GM18861 (cell line): ENCODE results near the gene DGKK.
A peak's percentile ranks its signal among the peaks of the same experiment; 100 is the strongest.

ENCODE experiments used
- ATAC-seq: cut with Tn5 transposase; IDR thresholded peaks from one replicate; pipeline ENCODE4 v1.9.1; 2021; ENCODE audit not compliant: unreplicated experiment

The DGKK gene

GRCh38 chrX:50470103-50471031 is at the start of gene DGKK:
TSS of gene DGKK (minus strand) at chrX:50470825. CDS start at chrX:50470678, 147 bp downstream.
- no peak for ATAC-seq

- ATAC-seq, result no peak
These were observed 44.2 kb upstream of the DGKK start for GRCh38 chrX:50514811-50515210.

- no peak for ATAC-seq
These were observed 26.5 kb upstream of the DGKK start for GRCh38 chrX:50497114-50497513.

- ATAC-seq, result no peak
These were observed 25.0 kb upstream of the DGKK start for GRCh38 chrX:50495616-50496015.

DNA sequence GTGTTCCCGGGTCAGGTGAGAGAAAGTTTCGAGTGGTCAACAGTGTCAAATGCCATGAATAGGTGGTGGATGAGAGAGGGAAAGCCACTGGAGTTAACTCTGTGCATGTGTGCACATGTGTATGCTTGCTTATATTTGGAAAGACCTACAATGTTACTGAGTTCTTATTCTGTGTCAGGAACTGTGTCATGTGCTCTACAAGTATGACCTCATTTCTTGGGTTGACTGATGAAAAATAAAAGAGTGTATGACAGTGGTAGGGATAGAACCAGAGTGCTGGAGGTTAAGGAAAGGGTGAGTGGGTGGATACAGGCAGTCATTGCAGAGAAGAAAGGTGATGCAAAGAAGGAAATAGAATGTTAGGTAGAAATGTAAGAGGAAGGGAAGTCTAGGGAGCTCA is 22.1 kb upstream of the DGKK start:
- no peak for ATAC-seq

DNA sequence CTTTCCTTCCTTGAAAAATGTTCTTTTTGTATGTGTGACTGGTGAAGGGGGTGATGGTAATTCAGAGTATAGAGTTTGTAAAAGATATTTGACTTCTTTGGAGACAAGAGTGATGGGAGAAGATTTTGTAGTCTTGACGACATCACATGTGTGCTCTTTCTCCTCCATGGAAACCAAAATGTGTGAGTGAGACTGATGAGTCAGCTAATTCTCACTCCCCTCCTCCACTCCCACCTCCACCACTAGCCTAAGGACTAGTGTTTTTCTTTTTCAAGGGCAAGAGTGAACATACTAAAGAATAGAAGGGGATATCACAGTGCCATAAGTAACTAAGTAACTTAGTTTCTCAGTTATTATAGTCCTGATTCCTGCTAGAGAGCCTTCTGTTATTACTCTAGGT is 14.0 kb upstream of the DGKK start:
- no peak for ATAC-seq

DNA sequence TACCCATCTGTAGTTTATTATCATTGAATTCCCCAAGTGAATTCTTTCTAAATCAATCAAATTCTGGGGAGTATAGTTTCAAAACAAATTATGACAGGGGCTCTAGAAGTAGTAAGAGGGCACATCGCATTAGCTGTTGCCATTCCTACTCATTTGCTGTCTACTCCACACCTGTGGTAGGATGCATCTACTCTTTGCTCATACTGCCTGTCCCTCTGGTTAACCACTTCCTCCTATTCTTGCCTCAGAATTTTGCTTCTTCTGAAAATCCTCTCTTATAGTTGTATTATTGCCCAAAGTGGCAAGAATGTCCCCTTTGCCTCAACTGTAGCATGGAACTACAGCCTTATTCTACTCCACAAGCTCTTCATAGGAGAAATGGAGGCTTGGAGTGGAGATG is 12.7 kb upstream of the DGKK start:
- ATAC-seq, result no peak

DNA sequence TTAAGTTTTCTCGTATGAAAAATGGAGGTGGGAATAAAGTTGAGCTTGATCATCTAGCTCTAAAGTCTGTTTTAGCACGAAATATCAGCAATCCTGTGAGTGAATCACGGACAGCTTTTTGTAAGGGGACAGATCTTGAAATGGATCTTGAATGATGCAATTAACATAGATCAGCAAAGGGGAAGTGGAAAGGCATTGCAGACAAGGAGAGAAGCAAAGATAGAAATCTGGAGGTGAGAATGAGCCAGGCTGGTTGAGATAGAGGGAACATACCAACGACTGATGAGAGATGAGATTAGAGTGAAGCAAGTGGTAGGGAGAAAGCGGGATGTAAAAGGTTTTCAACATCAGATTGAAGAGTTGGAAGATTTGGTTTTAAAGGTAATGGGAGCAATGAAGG is 4.6 kb upstream of the DGKK start:
- no peak for ATAC-seq

DNA sequence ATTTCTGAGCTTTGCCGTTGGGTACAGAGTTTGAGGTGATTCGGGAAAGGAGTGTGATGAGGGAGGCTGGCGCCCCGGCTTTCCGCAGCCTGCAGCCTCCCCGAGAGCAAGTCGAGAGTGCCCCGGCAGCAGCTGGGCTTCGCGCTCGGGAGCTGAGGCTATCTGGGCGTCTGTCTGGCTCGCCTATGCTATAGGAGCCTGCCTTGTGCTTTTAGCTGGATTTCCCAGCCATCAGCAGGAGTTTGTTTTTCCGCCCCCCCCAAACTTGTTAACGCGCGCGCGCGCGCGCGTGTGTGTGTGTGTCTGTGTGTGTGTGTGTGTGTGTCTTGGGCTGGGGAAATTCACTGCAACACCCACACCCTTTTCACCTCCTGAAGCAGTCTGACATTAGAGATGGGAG is 765 bp upstream of the DGKK start:
- no peak for ATAC-seq

GRCh38 chrX:50469206-50469605 is 1.4 kb downstream of the DGKK start:
- no peak for ATAC-seq

DNA sequence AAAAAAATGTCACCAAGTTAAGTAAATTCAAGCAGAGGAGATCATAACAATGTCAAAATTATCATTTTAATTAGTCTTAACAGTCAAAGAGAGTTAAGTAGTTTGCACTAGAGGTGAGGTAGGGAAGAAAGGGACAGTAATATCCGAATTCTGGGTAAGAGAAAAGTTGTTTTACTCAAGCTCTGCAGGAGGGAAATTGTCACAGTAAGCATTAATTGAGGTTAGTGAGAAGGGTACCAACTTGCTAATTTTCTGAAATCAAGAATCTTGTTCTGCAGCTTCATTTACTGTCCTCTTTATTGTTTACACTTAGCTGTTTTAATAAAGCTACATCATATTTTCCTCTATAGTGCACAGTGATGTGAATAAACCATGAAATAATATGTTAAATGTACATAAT is 11.0 kb downstream of the DGKK start:
- ATAC-seq, result no peak

- ATAC-seq, result no peak
These were observed 12.1 kb downstream of the DGKK start for GRCh38 chrX:50458483-50458882.

DNA sequence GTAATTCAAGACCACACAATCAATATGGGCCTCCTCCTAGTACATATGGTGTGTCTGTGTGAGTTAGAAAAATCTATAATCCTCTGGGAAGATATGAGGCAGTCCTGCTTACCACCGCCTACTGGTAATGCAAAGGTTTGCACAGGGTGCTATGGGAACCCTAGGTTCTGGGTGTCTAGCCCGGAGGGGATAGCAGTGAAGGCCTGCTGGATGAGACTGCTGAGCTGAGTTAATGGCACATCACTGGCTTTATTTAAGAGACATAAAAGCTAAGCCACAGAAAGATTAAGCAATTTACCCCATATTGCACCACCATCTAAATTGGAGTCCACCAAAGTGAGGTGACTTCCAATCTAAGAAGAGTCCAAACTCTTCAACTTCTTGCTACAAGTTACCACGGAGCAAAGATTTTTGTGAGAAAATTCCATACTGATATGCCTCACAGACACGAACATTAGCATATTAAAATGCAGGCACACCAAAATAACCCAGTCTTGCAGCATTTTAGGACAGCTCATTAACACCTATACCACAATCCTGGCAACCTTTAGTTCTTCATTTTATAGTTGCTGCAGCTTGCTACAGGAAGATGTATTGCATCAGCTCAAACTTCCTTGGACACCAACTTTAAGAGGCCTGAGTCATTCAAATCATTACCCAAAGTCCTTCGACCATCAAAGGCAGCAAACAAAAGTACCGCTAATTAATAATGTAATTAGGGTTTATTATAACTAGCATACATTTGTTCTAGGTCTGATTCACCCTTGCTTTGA is 13.7 kb downstream of the DGKK start:
- ATAC-seq, result no peak

DNA sequence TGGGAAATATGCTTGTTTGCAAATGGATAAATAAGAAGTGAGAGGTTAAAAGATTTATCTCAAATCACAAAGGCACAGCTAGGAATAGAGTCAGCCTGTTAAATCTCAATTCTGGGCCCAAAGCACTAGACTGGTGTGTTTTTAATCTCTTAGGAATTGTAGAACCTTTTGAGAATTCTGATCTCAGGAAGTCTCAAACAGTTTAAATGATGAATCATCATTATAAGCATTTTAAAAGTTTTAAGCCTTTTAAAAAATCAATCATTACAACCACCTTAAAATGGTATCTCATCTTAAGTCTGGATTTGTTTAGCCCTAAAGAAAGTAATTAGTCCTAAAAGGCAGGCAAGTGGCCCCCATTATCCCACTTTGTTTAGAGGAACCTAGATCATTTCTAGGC is 17.8 kb downstream of the DGKK start:
- no peak for ATAC-seq

DNA sequence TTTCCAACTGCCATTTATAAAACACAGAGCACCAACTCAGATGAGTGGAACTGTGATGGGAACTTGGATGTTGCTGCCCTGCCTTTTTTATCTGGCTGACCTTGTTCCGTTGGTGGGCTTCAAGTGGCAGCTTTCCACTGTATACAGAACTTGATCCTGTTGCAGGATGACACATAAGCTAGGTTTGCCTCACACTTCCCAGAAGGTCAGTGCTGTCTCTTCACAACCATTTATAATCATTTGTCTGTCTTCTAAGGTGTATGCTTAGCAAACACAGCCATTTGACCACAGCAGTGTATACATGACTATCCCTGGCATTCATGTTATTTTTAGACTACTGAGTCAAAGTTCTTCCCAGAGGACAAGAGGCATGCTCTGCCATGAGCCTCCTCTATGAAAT is 20.3 kb downstream of the DGKK start:
- ATAC-seq, result no peak

DNA sequence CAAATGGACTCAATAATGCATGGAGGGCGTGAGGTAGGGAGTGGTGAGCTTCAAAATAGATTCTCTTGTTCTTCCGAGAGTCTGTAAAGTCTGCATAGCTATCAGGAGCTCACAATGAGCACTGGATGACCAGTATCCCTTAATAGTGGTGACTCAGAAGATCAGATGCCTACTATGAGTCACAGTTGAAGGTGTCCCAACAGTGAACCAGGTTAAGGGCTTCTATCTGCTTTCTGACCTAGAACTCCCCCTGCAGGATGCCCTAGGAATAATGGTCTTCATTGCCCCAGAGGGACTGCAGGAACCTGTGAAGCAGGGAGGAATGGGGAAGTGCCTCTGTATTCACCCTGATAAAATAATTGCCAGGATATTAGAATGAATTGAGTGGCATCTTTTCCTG is 22.1 kb downstream of the DGKK start:
- ATAC-seq, result no peak

- no peak for ATAC-seq
These were observed 23.1 kb downstream of the DGKK start for GRCh38 chrX:50447535-50447934.

- peak; percentile 51 for ATAC-seq
These were observed 28.1 kb downstream of the DGKK start for GRCh38 chrX:50442426-50443116.

- no peak for ATAC-seq
These were observed 33.8 kb downstream of the DGKK start for GRCh38 chrX:50436797-50437196.

DNA sequence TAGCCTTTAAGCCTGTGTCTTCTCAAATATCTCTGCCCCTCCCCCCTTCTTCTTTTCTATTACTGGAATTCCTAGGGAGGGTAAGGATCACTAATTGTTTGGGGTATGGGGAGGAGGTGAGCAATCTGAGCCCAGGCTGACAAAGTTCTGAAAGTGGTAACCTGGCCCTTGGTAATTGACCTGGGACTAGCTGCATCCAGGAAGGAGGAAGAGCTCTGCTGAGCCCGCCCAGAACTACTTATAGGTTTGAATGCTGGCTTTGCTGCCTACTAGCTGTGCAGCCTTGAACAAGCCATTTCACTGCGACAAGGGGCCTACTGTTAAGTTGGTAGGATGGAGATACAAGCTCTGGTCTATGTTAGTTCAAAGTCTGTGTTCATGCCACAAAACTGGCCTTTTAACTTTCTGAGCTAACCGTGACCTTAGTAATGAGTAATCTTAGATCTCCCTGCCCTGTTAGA is 37.8 kb downstream of the DGKK start:
- no peak for ATAC-seq

DNA sequence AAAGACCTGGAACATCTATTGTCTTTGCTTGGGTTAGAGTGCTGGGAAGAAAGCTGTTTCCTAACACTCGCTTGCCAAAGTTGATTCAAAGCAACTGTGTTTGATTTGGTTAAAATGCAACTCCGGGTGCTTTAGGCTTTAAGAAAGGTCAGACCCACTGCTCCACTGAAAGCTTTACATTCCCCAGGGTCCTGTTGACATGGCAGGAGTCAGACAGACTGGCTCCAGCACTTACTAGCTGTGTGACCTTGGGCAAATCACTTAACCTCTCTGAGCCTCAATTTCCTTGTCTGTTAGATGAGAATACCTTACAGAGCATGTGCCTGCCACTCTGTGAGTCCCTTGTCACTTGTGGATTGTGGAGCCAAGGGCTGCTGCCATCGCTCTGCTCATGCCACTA is 39.0 kb downstream of the DGKK start:
- ATAC-seq, result no peak
